NCI-H345 (cell line): ENCODE measurements around the gene SIL1.
A peak's percentile ranks its signal among the peaks of the same experiment; 100 is the strongest.

Experiments
- DNase-seq: peaks from one replicate; lab custom pipeline; 2025; lab: John Stamatoyannopoulos, UW

SIL1 gene

GRCh38 chr5:138980441-138980840 is 217.7 kb downstream of the SIL1 start:
- no peak for DNase-seq

- DNase-seq = no peak
These were observed 218.4 kb downstream of the SIL1 start for GRCh38 chr5:138979684-138980280.

GRCh38 chr5:138978581-138978980 is 219.6 kb downstream of the SIL1 start:
- no peak for DNase-seq

- no peak for DNase-seq
These were observed 220.1 kb downstream of the SIL1 start for GRCh38 chr5:138978080-138978479.

- no peak for DNase-seq
These were observed 222.9 kb downstream of the SIL1 start for GRCh38 chr5:138975098-138975847.

GRCh38 chr5:138974227-138975063 is 223.7 kb downstream of the SIL1 start:
- no peak for DNase-seq

GRCh38 chr5:138972836-138973235 is 225.3 kb downstream of the SIL1 start:
- DNase-seq = no peak

GRCh38 chr5:138972230-138972629 is 225.9 kb downstream of the SIL1 start:
- DNase-seq = no peak

GRCh38 chr5:138969323-138970002 is 228.7 kb downstream of the SIL1 start:
- DNase-seq = no peak

- no peak for DNase-seq
These were observed 229.6 kb downstream of the SIL1 start for GRCh38 chr5:138968601-138969000.

- peak; percentile 42 for DNase-seq
These were observed 230.2 kb downstream of the SIL1 start for GRCh38 chr5:138967791-138968448.

GRCh38 chr5:138966236-138966985 is 231.8 kb downstream of the SIL1 start:
- no peak for DNase-seq

GRCh38 chr5:138965626-138966025 is 232.5 kb downstream of the SIL1 start:
- DNase-seq = no peak

GRCh38 chr5:138964647-138965201 is 233.4 kb downstream of the SIL1 start:
- no peak for DNase-seq

- DNase-seq = no peak
These were observed 234.3 kb downstream of the SIL1 start for GRCh38 chr5:138963763-138964371.

- no peak for DNase-seq
These were observed 235.4 kb downstream of the SIL1 start for GRCh38 chr5:138962614-138963370.

- DNase-seq = no peak
These were observed 236.4 kb downstream of the SIL1 start for GRCh38 chr5:138961729-138962128.

- peak; percentile 42 for DNase-seq
These were observed 236.9 kb downstream of the SIL1 start for GRCh38 chr5:138961221-138961620.

- DNase-seq = peak; percentile 90
These were observed 237.9 kb downstream of the SIL1 start for GRCh38 chr5:138960145-138960692.
